HG02571 (cell line): ENCODE data around the gene NCKAP5L.

Experiments used
- ATAC-seq: cut with Tn5 transposase; IDR thresholded peaks from one replicate; pipeline ENCODE4 v1.9.1; 2021; ENCODE audit warnings: mild to moderate bottlenecking, moderate library complexity; ENCODE audit not compliant: unreplicated experiment

NCKAP5L gene

DNA sequence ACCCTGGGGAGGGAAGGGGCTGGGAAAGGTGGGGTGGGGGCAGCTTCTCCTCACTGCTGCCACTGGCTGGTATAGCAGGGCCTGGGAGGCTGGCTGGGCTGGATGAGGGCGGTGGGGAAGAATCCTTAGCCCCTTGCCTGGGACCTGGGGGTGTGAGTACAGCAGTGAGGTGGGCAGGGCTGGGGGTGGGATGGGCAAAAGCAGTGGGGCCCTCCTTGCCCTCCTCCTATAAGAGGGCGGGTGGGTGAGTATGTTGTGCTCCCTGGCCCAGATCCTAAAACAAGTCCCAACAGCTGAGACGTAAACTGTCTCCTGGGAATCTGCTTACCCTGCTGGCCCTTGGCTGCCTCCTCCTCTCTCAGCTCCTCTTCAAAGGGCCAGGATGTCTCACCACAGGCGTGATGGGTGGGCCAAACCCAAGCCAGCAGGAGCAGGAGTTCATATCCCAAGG lies 2.2 kb downstream of the NCKAP5L start:
- ATAC-seq, result no peak

DNA sequence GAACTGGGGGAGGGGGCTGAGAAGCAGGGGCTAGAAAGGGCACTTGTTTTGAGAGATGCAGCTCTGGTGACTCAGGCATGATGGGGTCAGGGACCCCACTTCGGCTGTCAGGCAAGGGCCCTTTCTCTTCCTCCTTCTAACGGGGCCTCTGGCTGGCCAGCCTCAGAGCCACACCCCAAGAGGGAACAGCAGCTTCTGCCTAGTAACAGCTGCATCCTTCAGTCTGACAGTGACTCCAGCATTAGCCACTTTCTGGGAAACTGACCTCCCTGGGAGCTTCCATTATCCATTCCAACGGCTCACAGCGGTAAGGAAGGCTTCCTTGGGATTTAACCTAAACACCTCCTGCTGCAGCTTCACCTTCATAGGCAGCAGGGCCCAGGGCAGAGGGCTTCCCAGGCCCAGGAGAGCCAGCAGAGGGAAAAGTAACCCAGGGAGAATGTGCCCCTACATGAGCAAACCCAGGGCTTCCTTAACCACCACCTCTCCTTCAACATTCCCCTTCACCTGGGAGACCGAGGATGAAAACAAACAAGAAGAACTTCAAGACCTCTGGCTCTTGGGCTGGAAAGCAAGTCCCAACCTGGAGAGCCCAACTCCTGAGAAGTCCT lies 2.7 kb downstream of the NCKAP5L start:
- ATAC-seq, result no peak

DNA sequence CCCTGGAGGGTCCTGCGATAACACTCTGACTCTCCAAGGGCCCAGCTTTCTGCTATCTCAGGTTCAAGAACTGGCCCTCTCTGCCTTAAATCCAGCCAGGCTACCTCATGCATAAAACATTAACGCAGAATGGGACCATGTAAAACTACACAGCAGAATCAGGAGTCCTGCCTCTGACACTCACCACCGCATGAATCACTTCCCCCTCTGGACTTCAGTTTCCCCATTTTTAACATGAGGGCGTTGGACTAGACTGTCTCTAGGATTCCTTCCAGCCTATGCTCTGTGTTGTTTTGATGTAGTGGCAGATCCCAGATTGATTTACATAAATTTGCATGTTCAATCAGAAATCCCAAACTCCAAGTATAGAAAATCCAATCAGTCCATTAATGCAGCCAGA lies 3.3 kb downstream of the NCKAP5L start:
- no peak for ATAC-seq

DNA sequence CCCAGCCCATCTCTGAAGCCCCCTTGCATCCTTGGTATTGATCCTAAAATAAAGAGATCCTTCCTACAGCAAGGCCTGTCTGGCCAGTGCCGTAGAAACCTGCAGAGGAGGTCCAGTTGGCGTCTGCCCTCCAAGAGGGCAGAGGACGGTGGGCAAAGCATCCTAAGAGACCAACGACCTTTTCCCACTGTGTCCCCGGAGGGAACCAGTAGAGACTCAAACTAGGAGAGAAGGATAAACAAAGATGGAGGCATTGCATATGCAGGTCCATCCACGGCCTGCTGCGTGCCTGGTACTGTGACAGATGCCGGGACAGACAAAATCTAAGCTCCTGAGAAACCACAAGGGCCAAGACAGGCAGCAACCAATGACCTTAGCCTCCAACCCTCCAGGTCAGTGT lies 3.8 kb downstream of the NCKAP5L start:
- ATAC-seq, result no peak

DNA sequence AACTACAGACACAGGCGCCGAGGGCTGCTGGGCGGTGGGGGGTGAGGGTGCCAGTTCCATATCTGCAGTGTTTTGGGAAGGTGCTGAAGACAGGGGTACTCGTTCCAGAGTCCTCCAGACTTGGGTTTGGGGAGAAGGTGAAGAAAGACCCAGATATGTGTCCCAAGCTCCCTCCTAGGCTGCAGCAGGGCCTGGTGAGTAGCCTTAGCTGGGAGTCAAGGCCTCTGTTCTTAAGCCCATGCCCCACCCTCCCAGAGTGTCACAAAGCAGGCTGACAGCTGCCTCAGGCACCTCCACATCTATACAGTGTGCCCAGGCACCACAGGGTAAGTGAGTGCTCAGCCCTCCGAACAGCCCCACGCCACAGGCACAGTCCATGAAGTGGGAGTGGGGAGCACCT lies 4.3 kb downstream of the NCKAP5L start:
- no peak for ATAC-seq

DNA sequence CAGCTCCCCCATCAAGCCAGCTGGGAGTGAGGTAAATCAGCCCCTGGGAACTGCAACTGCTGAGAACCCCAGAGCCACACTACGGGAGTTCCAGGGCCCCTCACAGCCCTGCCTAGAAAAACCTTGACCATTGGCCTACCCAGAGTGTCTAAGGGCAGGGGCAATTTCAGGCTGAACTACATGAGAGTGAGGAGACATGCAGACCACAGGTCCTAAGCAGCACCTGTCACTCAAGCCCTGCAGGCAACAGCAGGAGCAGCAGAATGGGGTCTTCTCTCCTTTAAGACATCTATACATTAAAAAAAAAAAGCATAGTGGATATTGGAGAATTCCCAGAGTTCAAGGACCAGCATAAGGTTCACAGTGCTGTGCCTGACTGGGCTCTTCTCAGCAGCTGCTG lies 4.9 kb downstream of the NCKAP5L start:
- ATAC-seq, result no peak

DNA sequence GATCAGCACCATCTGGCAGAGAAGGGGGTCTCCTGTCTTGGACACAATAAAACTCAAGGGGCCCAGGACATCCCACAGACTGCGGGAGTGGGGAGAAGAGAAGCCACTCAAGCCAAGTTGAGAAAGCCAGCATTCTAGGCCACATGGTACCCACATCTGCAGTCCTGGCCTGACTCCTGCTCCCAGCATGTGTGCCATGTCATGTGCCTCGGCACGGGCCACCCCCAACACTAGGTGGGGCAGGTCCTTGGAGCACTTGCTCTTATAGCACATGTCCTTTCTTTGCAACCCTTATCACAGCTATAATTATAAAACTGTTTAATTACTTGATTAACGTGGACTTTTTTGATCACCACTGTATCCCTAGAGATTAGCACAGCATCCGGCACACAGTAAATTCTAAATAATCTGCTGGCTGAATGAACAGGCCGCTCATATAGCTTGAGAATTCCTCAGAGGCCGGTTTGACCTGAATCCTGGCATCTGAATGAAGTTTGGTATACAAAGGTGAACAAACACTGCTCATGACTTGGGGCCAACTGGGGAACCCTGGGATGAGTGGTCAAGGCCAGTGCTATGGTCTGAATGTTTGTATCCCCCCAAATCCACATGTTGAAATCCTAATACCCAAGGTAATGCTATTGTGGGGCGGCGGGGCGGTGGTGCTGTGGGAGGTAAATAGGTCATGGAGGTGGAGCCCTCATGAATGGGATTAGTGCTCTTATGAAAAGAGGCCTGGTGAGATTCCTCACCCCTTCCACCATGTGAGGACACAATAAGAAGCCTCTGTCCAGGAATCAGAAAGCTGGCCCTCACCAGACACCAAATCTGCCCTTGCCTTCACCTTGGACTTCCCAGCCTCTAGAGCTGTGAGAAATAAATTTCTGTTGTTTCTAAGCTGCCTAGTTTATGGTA lies 6.6 kb downstream of the NCKAP5L start:
- no peak for ATAC-seq

DNA sequence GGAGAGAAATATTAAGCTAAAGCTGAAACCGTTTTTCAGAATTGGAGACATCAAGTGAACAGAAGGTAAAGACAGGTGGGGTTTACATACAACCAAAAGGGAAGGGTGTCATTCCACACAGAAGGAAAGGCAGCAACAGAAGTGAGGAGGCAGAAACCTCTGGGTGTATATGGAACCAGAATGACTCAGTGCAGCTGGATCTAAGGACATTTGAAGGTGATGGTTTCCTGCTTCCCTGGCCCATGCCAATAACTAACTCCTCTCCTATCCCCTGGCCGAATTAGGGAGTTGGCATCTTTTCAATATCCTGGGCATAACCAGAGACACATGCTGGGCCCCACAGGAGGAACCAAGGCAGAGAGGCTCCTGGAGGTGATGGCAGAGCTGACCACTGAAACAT lies 8.4 kb downstream of the NCKAP5L start:
- no peak for ATAC-seq

DNA sequence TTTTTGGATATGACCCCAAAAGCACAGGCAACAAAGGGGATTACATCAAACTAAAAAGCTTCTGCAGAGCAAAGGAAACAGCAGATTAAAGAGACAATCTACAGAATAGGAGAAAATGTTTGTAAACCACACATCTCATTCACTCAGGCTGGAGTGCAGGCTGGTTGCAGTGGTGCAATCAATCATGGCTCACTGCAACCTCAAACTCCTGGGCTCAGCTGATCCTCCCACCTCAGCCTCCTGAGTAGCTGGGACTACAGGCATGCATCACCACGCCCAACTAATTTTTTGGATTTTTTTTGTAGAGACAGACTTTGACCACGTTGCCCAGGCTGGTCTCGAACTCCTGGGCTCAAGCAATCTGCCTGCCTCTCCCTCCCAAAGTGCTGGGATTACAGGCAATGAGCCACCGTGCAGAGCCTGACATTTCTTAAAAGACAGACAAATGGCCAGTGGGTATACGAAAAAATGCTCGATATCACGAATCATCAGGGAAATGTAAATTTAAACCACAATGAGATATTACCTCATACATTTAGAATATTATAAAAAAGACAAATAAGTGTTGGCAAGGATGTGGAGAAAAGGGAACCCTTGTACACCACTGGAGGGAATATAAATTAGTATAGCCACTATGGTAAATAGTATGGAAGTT lies 9.8 kb downstream of the NCKAP5L start:
- no peak for ATAC-seq

DNA sequence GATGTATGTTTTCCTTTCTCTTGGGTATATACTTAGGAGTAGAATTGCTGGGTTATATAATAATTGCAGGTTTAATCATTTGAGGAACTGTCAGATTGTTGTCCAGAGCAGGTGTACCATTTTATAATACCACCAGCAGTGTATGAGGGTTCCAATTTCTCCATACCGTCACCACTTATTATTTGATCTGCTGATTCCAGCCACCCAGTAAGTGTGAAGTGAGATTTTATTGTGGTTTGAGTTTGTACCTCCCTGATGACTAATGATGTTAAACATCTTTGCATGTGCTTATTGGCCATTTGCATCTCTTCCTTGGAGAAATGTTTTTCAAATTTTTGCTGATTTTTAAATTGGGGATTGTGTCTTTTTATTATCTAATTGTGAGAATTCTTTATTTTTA lies 15.1 kb downstream of the NCKAP5L start:
- ATAC-seq, result no peak

DNA sequence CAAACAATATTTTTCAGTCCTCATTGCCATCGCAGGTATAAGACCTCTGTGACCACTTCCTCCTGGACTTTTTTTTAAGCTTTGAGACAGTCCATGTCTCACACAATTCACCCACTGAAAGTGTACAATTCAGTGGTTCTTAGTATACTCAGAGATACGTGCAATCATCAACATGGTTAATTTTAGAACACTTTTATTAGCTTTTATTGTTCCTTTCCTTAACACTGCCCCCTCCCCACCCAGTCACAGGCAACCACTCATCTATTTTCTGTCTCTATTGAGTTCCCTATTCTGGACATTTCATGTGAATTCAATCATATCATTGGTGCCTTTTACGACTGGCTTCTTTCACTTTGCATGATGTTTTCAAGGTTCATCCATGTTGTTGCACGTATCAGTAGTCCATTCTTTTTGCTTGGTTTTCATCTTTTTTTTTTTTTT lies 16.2 kb downstream of the NCKAP5L start:
- ATAC-seq, result no peak

DNA sequence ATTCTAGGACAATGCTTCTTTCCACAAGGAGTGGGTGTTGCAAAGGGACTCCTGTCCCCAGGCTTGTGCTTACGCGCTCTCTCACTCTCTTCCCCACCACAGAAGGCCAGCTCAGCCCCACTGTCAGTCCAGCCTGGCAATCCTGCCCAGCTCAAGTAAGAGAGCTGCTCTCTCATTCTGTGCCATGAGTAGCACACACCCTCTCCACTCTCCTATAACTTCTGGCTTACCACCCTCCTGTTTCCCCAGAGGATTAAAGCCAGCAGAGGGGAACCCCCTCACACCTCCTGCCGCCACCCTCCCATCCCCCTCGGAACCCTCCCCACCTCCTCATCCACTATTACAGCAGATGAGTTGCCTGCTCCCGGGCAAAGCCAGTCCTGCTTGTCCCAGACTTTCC lies 17.1 kb downstream of the NCKAP5L start:
- ATAC-seq, result no peak

DNA sequence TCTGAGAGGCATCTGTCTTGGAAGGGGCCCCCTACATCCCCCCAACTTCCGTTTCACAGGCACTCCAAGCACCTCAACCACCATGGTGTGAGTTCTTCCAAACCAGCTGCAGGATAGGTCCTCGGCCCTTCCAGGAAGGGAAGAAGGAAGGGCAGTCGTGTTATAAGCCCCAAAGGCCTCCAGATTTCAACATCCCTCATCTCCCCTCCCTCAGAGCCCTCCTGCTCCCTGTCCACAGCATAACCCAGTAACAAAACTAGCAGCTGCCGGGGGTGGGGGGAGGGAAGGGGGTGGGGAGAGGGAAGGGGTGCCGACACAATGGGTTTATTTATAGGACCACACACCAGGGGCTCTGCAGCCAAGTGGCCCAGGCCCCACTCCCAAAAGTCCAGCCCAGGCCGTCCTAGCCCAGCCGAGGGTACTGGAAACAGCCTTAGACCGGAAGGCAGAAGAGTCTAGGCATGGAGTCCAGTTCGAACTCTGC lies 18.3 kb downstream of the NCKAP5L start:
- ATAC-seq, result no peak

DNA sequence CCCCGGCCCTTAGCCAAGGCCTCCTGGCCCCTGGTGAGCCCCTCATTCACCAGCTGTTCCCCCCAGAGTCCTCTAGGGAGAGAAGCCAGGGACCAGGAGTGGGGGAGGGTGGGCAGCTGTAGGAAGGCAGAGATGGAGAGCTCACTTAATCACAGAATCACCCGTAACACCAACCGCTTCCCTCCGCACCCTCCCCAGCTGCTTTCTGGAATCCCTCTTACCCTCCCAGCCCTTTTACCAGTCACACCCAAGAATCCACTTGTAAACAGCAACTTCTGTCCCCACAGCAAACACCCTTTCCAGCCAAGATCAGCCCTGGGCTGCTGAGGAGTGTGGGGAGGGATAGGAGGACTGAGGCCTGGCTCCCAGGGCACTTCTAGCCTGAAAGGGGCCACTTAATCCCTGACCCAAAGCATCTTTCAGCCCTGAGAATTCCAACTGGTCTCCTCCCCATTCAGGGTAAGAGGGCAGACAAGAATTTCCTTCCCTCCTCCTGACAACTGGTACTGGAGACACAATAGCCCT lies 18.8 kb downstream of the NCKAP5L start:
- no peak for ATAC-seq

DNA sequence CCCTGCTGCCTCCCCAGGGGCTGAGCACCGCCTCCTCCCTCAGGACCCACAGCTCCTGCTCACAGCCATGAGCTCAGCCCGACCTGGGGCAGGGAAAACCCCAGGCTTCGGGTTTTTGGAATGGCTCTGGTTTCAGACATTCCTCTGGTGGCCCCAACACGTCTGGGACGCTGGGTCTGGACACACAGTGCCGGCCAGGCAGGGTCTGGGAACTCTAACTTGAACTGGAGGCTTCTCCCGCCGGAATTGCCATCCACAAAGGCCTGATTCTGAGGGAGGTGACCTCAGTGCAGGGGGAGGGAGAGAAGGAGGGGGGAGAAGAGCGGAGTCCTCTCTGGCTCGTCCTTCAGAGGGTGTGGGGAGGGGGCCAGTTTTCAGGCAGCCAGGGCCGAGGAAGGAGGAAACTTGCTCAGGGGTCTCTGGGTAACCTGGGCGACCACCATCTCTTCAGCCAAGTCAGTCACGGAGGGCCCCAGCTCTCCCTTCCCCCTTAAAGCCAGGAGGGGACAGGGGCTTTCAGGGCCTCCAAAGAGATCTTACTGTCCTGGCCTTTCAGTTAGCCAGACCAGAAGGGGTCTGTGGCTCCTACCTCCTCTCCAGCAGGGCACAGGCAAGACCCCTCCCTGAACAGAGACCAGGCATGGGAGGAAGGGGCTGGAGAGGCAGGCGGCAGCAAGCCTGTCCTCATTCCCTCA lies 19.4 kb downstream of the NCKAP5L start:
- ATAC-seq, result no peak

DNA sequence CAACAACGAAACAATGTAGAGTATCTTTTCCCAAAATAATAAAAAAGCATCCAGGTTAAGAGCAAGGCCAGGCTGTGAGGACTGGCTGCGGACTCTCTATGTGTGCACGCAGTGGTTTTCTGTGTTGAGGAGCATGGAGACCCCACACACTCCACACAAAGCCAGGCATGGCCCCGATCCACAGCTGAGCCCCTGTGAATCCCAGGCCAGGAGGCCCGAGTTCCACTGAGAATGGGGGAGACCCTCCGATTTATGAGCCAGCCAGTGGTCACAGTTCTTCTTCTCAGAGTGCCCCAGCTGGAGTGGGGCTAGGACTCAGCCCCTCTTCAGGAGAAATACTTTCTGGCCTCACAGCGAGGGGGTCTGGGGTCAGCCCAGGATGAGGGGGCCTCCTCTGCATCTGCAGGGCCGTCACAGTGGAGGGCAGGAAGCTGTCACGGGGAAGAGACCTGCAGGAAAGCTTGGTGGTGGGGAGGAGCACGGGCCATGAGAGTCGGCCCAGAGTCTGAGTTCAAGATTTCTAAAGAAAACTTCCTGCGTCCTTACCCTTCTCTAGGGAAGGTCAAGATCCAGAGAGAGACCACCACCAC lies 20.1 kb downstream of the NCKAP5L start:
- ATAC-seq, result no peak

DNA sequence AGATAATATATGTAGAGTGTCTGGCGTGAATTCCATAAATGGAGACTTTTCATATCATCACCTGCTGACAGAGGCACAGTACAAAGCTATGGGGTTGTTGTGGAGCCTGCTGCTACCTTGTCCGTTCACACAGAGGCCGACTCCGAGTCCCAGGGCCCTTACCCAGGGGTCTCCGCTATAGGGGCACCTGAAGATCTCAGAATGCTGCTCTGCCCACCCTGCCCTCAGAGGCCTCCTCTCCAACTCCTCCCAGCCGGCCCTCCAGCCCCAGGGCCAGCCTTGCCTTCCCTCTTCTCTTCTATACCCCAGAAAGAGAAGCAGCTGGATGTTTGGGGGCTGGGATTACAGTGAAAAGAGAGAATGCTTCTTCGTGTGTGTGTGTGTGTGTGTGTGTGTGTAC lies 21.3 kb downstream of the NCKAP5L start:
- no peak for ATAC-seq

DNA sequence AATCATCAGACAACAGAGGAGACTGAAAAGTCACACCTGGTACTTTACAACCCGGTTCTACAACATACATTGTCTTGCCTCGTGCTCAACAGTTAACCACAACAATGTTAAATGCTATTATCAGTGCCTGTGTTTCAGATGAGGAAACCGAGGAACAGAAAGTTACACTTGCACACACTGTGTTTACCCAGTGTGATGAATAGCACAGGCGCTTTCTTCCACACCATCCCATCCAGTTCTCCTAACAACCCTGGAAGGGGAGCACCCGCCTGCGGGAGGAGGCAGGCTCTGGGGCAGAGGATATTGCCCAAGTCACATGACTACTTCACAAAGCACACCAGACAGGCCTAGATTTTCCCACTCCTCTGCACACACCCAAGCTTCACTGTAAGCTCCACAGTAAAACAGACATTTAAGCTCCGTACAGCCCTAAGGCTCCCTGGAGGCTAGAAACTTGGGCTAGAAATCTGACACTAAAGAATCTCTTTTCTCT lies 21.8 kb downstream of the NCKAP5L start:
- no peak for ATAC-seq

DNA sequence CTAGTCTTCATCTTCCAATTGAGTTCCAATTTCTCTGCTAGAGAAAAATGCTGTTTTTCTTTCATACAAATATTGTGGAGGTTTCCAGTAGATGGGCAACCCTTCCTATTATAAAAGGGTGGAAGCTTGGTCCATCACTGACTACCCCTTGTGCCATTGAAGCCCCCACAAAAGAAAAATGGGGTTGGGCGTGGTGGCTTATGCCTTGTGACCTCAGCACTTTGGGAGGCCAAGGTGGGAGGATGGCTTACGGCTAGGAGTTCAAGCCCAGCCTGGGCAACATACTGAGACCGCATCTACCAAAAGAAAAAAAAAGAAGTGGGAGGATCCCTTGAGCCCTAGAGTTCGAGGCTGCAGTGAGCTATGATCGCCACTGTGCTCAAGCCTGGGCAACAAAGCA lies 22.8 kb downstream of the NCKAP5L start:
- ATAC-seq, result no peak

DNA sequence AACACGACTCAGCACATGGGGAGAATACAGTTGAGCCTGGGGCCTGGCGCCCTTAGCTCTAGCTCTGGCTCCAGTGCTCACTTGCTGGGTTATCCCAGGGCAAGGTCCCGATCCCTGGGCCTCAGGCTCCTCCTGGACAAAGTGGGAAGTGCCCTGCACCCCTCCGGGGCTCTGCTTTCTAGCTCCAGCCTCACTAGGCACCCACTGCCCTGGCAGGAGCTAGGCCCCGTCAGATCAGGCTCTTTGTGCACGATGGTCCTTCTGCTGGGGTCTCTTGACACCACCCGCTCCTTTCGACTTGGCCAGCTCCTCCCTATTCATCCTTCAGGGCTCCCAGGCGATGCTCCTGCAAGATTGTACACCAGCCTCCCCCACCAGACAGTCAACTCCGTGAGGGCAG lies 23.4 kb downstream of the NCKAP5L start:
- ATAC-seq, result no peak
